Common myeloid progenitor, CD34-positive (primary cell): Measurements from ENCODE around the gene MMP15.

ENCODE experiments used
- CTCF ChIA-PET: fragments of 350-600 bp; sonication (Branson Sonifier 250); formaldehyde crosslinking; loops from one replicate; lab custom pipeline; 2021; ENCODE audit warnings: antibody characterized with exemption; lab: Charles Lee
- POLR2A ChIA-PET: fragments of 350-600 bp; sonication (Branson Sonifier 250); formaldehyde crosslinking; loops from one replicate; lab custom pipeline; 2021; ENCODE audit warnings: antibody characterized with exemption; lab: Charles Lee
- DNase-seq, 3 donors: peaks; one replicate each; pipeline versions ENCODE4 v3.0.0 to v3.0.0-alpha.2; 2013
- H3K27ac ChIP-seq, 2 experiments: 1 replicate in 1 of 2; 2 replicates in 1 of 2; pipeline ENCODE4 v1.7.0; 2013; ENCODE audit warnings: inconsistent platforms in 2 of 2, low read length in 2 of 2, mild to moderate bottlenecking in 2 of 2, low read depth in 1 of 2, moderate library complexity in 1 of 2; ENCODE audit not compliant: severe bottlenecking in 2 of 2, insufficient read depth in 1 of 2, poor library complexity in 1 of 2
- H3K27me3 ChIP-seq, 5 experiments: replicated peaks in 2 of 5; 1 replicate in 3 of 5; 2 replicates in 2 of 5; pipeline versions ENCODE4 v1.6.1 to v1.7.0; 2013; ENCODE audit warnings: low read length in 4 of 5, mild to moderate bottlenecking in 2 of 5, moderate library complexity in 2 of 5, inconsistent platforms in 1 of 5; ENCODE audit not compliant: insufficient read depth in 5 of 5, control insufficient read depth in 4 of 5
- H3K36me3 ChIP-seq, 4 experiments: 1 replicate in 2 of 4; 2 replicates in 2 of 4; pipeline versions ENCODE4 v1.6.1 to v1.7.0; 2013; ENCODE audit warnings: low read length in 3 of 4, control low read depth in 1 of 4, mild to moderate bottlenecking in 1 of 4; ENCODE audit not compliant: control insufficient read depth in 4 of 4, insufficient read depth in 4 of 4
- H3K4me1 ChIP-seq, 4 experiments: 1 replicate in 3 of 4; 2 replicates in 1 of 4; pipeline versions ENCODE4 v1.6.1 to v1.7.1; 2013; ENCODE audit warnings: low read length in 3 of 4, mild to moderate bottlenecking in 3 of 4, control low read depth in 1 of 4, inconsistent platforms in 1 of 4, moderate library complexity in 1 of 4; ENCODE audit not compliant: control insufficient read depth in 4 of 4, insufficient read depth in 4 of 4; ENCODE audit errors: control extremely low read depth in 1 of 4
- H3K4me3 ChIP-seq, 7 experiments: 1 replicate in 4 of 7; 2 replicates in 3 of 7; pipeline versions ENCODE4 v1.5.1 to v1.7.0; 2013; ENCODE audit warnings: mild to moderate bottlenecking in 7 of 7, low read length in 6 of 7, moderate library complexity in 6 of 7, inconsistent platforms in 2 of 7, low read depth in 2 of 7, control low read depth in 1 of 7; ENCODE audit not compliant: insufficient read depth in 4 of 7, control insufficient read depth in 1 of 7; ENCODE audit errors: extremely low read depth in 1 of 7
- H3K9me3 ChIP-seq, 5 experiments: 1 replicate in 4 of 5; 2 replicates in 1 of 5; pipeline versions ENCODE4 v1.6.1 to v1.7.1; 2013; ENCODE audit warnings: low read length in 4 of 5, mild to moderate bottlenecking in 2 of 5, inconsistent platforms in 1 of 5, low read depth in 1 of 5, moderate library complexity in 1 of 5; ENCODE audit not compliant: control insufficient read depth in 4 of 5, insufficient read depth in 2 of 5; ENCODE audit errors: control extremely low read depth in 1 of 5
- WGBS: methylation state at CpG from one replicate; pipeline ENCODE4 v1.1.5; 2013; ENCODE audit not compliant: insufficient coverage; 5-methylcytosine and 5-hydroxymethylcytosine counted together

The MMP15 gene

DNA sequence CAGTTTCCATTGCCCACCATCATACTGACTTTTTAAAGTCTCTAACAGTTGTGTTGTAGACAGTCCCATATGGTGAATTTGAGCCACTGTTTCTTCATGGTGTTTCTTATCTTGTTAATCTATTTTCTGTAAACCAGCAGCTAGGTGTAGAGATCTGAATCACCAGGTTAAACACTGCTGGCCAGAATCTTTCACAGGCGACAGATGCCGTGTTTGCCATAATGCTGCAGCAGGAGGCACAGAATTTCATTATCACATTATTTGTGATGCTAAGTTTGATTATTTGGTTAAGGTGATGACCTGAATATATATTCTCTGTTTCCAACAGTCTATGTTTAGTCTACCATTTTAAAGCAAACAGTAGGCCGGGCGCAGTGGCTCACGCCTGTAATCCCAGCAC is 43.2 kb upstream of the MMP15 start:
- ChIA-PET POLR2A (no interaction called here), CTCF (no interaction called here)
- no peak for DNase-seq
- no peak overlapping the region for H3K4me3 ChIP-seq
- no peak overlapping the region for H3K27ac ChIP-seq
- WGBS = no CpG with 5 or more reads among the region's 5 CpGs
- no peaks in the 10 kb centered on the region for H3K36me3 ChIP-seq
- H3K4me1 ChIP-seq = peaks cover 0 to 15% (median 12%) of the 10 kb centered on the region in 4 experiments
- no peaks in the 10 kb centered on the region for H3K9me3 ChIP-seq
- peaks cover 0 to 11% (median 0%) of the 10 kb centered on the region in 5 experiments for H3K27me3 ChIP-seq

DNA sequence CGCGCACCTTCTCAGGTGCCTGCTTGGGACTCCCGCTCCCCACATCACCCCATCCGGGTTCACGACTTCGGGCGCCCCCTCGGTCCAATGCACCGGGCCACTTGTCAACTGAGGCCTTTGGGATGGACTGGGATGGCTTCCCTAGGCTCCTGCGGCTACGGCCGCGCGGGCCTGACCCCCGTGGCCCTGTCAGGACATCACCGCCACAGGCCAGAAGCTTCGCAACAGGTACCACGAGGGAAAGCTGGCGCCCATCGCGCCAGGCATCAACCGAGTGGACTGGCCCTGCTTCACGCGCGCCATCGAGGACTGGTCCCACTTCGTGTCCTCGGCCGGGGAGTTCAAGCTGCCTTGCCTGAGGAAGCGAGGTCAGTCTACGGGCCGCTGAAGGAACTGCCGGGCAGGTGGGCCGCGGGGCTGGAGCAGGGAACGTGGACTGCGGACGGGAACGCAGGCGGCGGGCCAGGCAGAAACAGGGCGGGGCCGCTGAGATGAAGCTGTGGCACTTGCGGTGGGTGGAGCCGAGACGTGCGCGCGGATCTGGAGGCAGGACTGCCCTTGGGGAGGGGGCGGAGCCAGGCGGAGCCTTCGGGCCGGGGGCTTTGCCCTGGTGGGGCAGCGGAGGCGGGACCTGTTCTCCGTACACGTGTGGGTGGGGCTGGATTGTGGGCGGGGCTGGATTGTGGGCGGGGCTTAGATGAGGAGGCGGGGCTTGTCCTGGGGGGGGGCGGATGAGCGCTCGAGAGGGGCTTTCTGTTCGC is 40.9 kb upstream of the MMP15 start:
- H3K27ac ChIP-seq = no peak overlapping the region
- peaks cover 0 to 17% (median 13%) of the 10 kb centered on the region in 4 experiments for H3K4me1 ChIP-seq
- H3K9me3 ChIP-seq = no peaks in the 10 kb centered on the region
- ChIA-PET POLR2A (no interaction called here), CTCF (no interaction called here)
- no peaks in the 10 kb centered on the region for H3K36me3 ChIP-seq
- peak overlapping the region; percentile 27 to 82 (median 64) for H3K4me3 ChIP-seq
- H3K27me3 ChIP-seq = peaks cover 0 to 11% (median 0%) of the 10 kb centered on the region in 5 experiments
- DNase-seq = peak; percentile 91 to 96 (median 96)
- WGBS = 5% methylated on average over 43 of the region's 64 CpGs

DNA sequence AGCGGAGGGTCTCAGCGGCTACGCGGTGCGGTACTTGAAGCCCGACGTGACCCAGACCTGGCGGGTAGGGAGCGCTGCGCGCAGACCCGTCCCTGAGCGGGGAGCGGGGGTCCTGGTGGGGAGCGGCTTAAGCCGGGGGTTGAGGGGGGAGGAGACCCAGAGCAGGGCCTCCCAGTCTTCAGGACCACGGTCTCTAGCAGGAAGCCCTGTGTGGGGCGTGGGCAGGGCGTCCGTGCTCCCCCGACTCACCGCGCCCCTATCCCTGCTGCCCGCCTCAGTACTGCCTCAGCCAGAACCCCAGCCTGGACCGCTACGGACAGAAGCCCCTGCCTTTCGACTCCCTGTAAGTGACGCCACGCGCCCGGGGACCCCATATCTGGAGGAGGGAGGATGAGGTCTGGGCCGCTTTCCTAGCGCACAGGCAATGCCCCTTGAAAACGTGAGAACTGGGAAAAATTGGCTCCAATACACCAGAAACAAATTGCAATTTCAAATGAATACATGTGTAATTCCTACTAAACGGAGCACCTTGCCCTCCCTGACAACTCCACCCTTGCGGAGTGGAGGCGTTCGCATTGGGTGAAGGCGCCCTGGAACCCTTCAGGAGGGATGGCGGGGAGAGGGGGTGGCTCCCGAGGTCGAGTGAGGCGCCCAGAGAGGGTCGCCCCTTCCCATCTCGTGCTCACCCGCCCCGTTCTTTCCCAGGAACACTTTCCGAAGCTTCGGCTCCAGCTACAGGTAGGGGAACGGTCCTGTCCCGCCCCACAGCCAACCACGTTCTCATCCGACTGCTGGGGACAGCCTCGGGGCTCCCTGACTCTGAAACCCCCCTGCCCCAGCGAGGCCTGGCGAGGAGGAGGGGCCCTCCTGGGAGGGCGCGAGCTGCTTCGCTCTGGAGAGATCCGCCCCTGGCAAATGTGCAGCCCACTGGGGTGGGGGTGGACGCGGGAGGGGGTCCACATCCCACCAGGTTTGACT is 40.1 kb upstream of the MMP15 start:
- H3K4me3 ChIP-seq = peak overlapping the region; percentile 27 to 82 (median 64)

DNA sequence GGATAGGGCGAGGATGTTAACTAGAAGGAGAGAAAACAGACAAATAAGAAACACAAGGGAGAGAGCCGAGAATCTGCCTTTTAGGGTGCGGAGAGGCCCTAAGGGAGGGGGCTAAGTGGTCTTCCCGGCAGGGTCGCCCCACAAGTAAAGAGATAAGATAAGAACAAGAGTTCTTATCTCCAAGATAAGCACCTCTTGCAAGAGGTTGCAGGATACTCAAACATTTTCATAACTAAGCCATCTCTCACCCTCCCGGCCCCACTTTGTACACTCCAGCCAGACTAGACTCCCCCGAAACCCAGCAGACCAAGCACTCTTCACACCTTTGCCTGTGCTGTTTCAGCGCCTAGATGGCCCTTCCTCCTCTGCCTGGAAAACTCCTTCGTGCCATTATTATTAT is 39.4 kb upstream of the MMP15 start:
- ChIA-PET CTCF (interaction anchor here (1.4 to 1.5 kb wide), 2 partner anchors 14 to 230 kb away, joined by 3 to 6 read pairs; partner anchors contain the start of gene ZNF319), POLR2A (no interaction called here)
- Histone ChIP-seq H3K4me1 (peaks cover 0 to 17% (median 13%) of the 10 kb centered on the region in 4 experiments), H3K36me3 (no peaks in the 10 kb centered on the region), H3K4me3 (no peak overlapping the region), H3K27me3 (peaks cover 0 to 11% (median 0%) of the 10 kb centered on the region in 5 experiments), H3K27ac (no peak overlapping the region), H3K9me3 (no peaks in the 10 kb centered on the region)
- WGBS = 69% methylated on average over 4 of the region's 9 CpGs
- no peak for DNase-seq

More for the DNA sequence above, 40.1 kb upstream of the MMP15 start:
- no peaks in the 10 kb centered on the region for H3K9me3 ChIP-seq
- H3K36me3 ChIP-seq = no peaks in the 10 kb centered on the region
- WGBS = 31% methylated on average over 40 of the region's 62 CpGs
- H3K27ac ChIP-seq = no peak overlapping the region
- POLR2A ChIA-PET = no interaction called here
- H3K4me1 ChIP-seq = peaks cover 0 to 17% (median 13%) of the 10 kb centered on the region in 4 experiments
- peaks cover 0 to 11% (median 0%) of the 10 kb centered on the region in 5 experiments for H3K27me3 ChIP-seq
- CTCF ChIA-PET = no interaction called here
- peak in 1 of 3 donors; percentile 74 for DNase-seq

DNA sequence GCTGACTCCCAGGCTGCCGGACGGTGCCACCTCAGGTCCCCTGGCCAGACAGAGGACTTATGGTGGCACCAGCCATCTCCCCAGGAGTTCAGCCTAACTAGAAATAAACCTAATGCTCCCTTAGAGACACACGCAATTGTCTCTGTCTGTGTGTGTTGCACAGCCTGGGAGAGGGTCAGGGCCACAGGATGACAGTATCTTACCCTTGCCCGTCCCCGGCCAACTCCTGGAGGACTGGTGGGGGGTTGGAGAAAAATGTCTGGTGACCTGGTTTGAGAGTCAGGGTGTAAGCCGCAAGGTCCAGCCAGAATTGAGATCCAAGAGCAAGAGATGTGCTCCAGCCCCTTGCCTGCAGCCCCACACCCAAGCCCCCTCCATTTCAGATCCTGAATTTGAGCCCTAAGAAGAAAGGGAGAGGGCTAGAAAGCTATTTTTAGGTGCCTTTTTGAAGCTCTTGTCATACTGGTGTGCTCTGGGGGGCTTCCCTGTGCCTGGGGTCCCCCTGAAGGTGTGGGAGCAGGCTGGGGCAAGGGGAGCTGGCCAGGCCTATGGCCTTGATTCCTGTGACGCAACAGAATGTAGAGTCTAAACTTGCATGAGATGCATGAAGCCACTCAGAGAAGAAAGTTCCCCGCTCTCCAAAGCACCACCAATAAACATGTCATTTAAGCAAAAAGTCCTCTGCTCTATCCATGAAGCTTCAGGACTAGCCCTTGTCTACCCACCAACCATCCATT is 37.9 kb upstream of the MMP15 start:
- Histone ChIP-seq H3K27ac (no peak overlapping the region), H3K36me3 (no peaks in the 10 kb centered on the region), H3K27me3 (peaks cover 0 to 11% (median 0%) of the 10 kb centered on the region in 5 experiments), H3K9me3 (no peaks in the 10 kb centered on the region), H3K4me1 (peaks cover 0 to 17% (median 13%) of the 10 kb centered on the region in 4 experiments), H3K4me3 (no peak overlapping the region)
- DNase-seq = no peak
- ChIA-PET POLR2A (interaction anchor here (0.6 kb wide), 1 partner anchor 65 kb away, joined by 6 read pairs; no protein-coding TSS in a partner anchor), CTCF (interaction anchor here (1.4 to 1.6 kb wide), 3 partner anchors 12 to 231 kb away, joined by 3 to 6 read pairs (median 3); partner anchors contain the start of gene ZNF319)
- WGBS = 100% methylated on average over 4 of the region's 8 CpGs

DNA sequence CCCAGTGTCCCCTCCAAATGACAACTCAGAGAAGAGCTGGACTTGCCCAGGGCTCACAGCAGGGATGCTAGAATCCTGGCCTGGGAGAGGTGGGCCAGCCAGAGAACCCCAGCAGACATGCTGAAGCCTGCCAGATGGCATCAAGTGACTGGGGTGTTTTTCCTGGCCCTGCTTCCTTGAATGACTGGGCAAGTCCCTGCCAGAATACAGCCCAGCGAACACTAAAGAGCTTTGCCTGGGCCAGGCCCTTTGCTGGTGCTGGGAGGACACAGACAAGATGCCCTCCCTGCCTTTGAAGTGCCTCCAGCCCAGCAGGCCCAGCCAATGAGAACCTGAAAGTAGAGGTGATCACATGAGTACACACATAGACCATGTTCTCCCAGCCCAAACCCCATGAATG is 36.6 kb upstream of the MMP15 start:
- no peak overlapping the region for H3K4me3 ChIP-seq
- ChIA-PET POLR2A (no interaction called here), CTCF (interaction anchor here (0.9 to 1.3 kb wide), 4 partner anchors 20 to 195 kb away, joined by 3 read pairs; no protein-coding TSS in a partner anchor)
- H3K27ac ChIP-seq = no peak overlapping the region
- peaks cover 0 to 10% (median 0%) of the 10 kb centered on the region in 4 experiments for H3K36me3 ChIP-seq
- no peaks in the 10 kb centered on the region for H3K9me3 ChIP-seq
- whole genome bisulfite sequencing = no CpG with 5 or more reads among the region's 1 CpG
- DNase-seq = peak in 2 of 3 donors; percentile 62 to 65
- H3K27me3 ChIP-seq = peaks cover 0 to 11% (median 0%) of the 10 kb centered on the region in 5 experiments
- peaks cover 0 to 18% (median 13%) of the 10 kb centered on the region in 4 experiments for H3K4me1 ChIP-seq
